Right atrium auricular region (tissue), 2 donors: Measurements from ENCODE around the gene SLC4A7. TPM values are rescaled to one million over a fixed set of nuclear protein-coding genes. Genes with fewer than 3 reads are reported as not detected.

Experiments
- DNase-seq: peaks from one replicate; pipeline ENCODE4 v3.0.0-alpha.2; 2019; ENCODE audit warnings: low spot score
- H3K27ac ChIP-seq, 2 donors: fragments of 200-600 bp; sonication (generic); 1 replicate in 1 of 2; 2 replicates in 1 of 2; pipeline ENCODE4 v1.5.1; 2016 to 2019
- H3K27me3 ChIP-seq, 2 donors: fragments of 200-600 bp; sonication (generic); one replicate each; pipeline versions ENCODE4 v1.5.1 to v1.6.0; 2017 to 2019
- H3K36me3 ChIP-seq: fragments of 200-600 bp; sonication (generic); one replicate; pipeline ENCODE4 v1.5.1; 2016
- H3K4me1 ChIP-seq, 2 donors: fragments of 200-600 bp; sonication (generic); one replicate each; pipeline versions ENCODE4 v1.5.1 to v1.6.0; 2017 to 2019
- H3K4me3 ChIP-seq, 2 donors: fragments of 200-600 bp; sonication (generic); 1 replicate in 1 of 2; 2 replicates in 1 of 2; pipeline ENCODE4 v1.5.1; 2017 to 2019; ENCODE audit warnings: mild to moderate bottlenecking in 1 of 2, moderate library complexity in 1 of 2
- H3K9me3 ChIP-seq, 2 donors: fragments of 200-600 bp; sonication (generic); one replicate each; pipeline ENCODE4 v1.5.1; 2019
- CTCF ChIP-seq, 2 donors: fragments of 200-600 bp; sonication (generic); IDR thresholded peaks; one replicate each; pipeline ENCODE4 v1.5.1; 2019; ENCODE audit warnings: antibody characterized with exemption in 2 of 2
- total RNA-seq, 2 donors: library from RNA; depleted of rRNA; stranded (reverse); fragments of >200 nt; gene quantifications; one replicate each; pipeline ENCODE4 v1.1.0, GENCODE V29; 2016

SLC4A7 gene
- total RNA-seq, 2 donors from 2014 or later = 14.4 to 25.6 TPM

GRCh38 chr3:27376109-27376772, 107.9 kb downstream of the SLC4A7 start:
- DNase-seq = no peak
- Histone ChIP-seq H3K4me1 (no peaks in the 10 kb centered on the region), H3K9me3 (no peaks in the 10 kb centered on the region), H3K27me3 (no peaks in the 10 kb centered on the region), H3K27ac (no peak overlapping the region), H3K4me3 (no peak overlapping the region), H3K36me3 (peaks cover 4% of the 10 kb centered on the region)
- no peak for TF ChIP-seq CTCF (IDR thresholded peaks at IDR 0.05)

GRCh38 chr3:27368831-27369607, 115.2 kb downstream of the SLC4A7 start, which contains the start of gene NEK10:
Gene NEK10, minus strand, starts transcription at chr3:27369383. Its CDS starts 16,501 bp downstream, at chr3:27352882.
- H3K27ac ChIP-seq = no peak within 1 kb of the TSS
- TF ChIP-seq CTCF (IDR thresholded peaks at IDR 0.05) = no peak
- DNase-seq = peak; percentile 87
- no peaks in the 10 kb centered on the region for H3K9me3 ChIP-seq
- no peaks in the 10 kb centered on the region for H3K36me3 ChIP-seq
- no peaks in the 10 kb centered on the region for H3K27me3 ChIP-seq
- peaks cover 0 to 6% of the 10 kb centered on the region in 2 donors for H3K4me1 ChIP-seq
- H3K4me3 ChIP-seq = peak within 1 kb of the TSS; percentile 55 to 65

GRCh38 chr3:27366062-27366591, 118.1 kb downstream of the SLC4A7 start:
- Histone ChIP-seq H3K4me1 (peaks cover 0 to 6% of the 10 kb centered on the region in 2 donors), H3K4me3 (no peak overlapping the region), H3K36me3 (no peaks in the 10 kb centered on the region), H3K9me3 (no peaks in the 10 kb centered on the region), H3K27ac (no peak overlapping the region), H3K27me3 (no peaks in the 10 kb centered on the region)
- DNase-seq = no peak
- TF ChIP-seq CTCF (IDR thresholded peaks at IDR 0.05) = no peak

GRCh38 chr3:27360113-27361078, 123.8 kb downstream of the SLC4A7 start:
- H3K36me3 ChIP-seq = no peaks in the 10 kb centered on the region
- H3K27ac ChIP-seq = no peak overlapping the region
- no peaks in the 10 kb centered on the region for H3K9me3 ChIP-seq
- no peaks in the 10 kb centered on the region for H3K4me1 ChIP-seq
- H3K4me3 ChIP-seq = no peak overlapping the region
- no peaks in the 10 kb centered on the region for H3K27me3 ChIP-seq
- no peak for TF ChIP-seq CTCF (IDR thresholded peaks at IDR 0.05)
- no peak for DNase-seq

GRCh38 chr3:27358372-27358771, 125.8 kb downstream of the SLC4A7 start:
- Histone ChIP-seq H3K27ac (no peak overlapping the region), H3K4me3 (no peak overlapping the region), H3K36me3 (no peaks in the 10 kb centered on the region), H3K27me3 (no peaks in the 10 kb centered on the region), H3K9me3 (no peaks in the 10 kb centered on the region), H3K4me1 (no peaks in the 10 kb centered on the region)
- no peak for TF ChIP-seq CTCF (IDR thresholded peaks at IDR 0.05)
- DNase-seq = no peak
